ENCODE measurements around the gene TTC28. TPM values are rescaled to one million over a fixed set of nuclear protein-coding genes. Genes with fewer than 3 reads are reported as not detected.
"Not testable (repeated sequence)": the region's sequence is repeated elsewhere in the genome, so short reads cannot be mapped to it uniquely, and the experiment has no call there.

Gene TTC28
- total RNA-seq, 8 experiments from 2014 or later, result 19.2 to 51.4 (median 26.6) TPM

DNA sequence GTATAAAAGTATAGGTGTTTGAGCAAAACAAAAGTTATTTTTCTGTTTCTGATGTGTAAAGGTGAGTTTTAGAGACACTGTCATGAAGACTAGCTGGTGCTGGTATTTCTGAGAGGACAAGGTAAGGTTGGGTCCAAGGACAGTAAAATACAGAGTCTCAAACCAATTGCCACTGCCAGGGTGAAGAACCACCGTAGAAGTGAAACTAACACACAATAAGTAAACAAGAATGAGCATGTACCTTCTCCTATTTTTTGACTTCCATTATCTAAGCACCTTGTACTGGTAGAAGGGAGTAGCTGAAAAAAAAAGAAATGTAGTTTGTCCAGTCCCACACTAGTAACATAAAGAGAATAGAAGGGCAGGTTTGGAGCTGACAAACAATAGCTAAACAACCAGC, 117.3 kb downstream of the TTC28 start:
- no peak for ATAC-seq (replicated peaks in 6 of 8)
- no peak overlapping the region for H3K4me3 ChIP-seq
- H3K27ac ChIP-seq, result no peak overlapping the region
- H3K4me1 ChIP-seq (replicated peaks in 1 of 2), result no peaks in the 10 kb centered on the region
- in situ Hi-C loops (cut with MboI; ENCODE audit: low pct_unique_long_range_greater_than_20kb in 2 of 9, low sequenced_read_pairs in 9 of 9, unreplicated experiment in 9 of 9), result no loop called here
- 63 to 100% (median 90%) methylated on average over 1 of the region's 1 CpG; no CpG with 5 or more reads in 4 of the 10 experiments for WGBS, 10 experiments

DNA sequence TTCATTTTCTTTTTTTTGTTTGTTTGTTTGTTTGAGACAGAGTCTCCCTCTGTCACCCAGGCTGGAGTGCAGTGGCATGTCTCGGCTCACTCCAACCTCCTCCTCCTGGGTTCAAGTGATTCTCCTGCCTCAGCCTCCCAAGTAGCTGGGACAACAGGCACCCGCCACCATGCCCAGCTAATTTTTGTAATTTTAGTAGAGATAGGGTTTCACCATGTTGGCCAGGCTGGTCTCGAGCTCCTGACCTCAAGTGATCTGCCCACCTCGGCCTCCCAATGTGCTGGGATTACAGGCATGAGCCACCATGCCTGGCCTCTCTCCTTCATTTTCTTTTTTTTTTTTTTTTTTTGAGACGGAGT, 118.9 kb downstream of the TTC28 start:
- H3K27ac ChIP-seq; H3K4me3 ChIP-seq; in situ Hi-C loops (cut with MboI; ENCODE audit: low pct_unique_long_range_greater_than_20kb in 2 of 9, low sequenced_read_pairs in 9 of 9, unreplicated experiment in 9 of 9); ATAC-seq (replicated peaks in 6 of 8); H3K4me1 ChIP-seq (replicated peaks in 1 of 2): not testable (repeated sequence)
- WGBS, 10 experiments, result 80 to 100% (median 100%) methylated on average over 1 to 2 of the region's 5 CpGs; no CpG with 5 or more reads in 5 of the 10 experiments

DNA sequence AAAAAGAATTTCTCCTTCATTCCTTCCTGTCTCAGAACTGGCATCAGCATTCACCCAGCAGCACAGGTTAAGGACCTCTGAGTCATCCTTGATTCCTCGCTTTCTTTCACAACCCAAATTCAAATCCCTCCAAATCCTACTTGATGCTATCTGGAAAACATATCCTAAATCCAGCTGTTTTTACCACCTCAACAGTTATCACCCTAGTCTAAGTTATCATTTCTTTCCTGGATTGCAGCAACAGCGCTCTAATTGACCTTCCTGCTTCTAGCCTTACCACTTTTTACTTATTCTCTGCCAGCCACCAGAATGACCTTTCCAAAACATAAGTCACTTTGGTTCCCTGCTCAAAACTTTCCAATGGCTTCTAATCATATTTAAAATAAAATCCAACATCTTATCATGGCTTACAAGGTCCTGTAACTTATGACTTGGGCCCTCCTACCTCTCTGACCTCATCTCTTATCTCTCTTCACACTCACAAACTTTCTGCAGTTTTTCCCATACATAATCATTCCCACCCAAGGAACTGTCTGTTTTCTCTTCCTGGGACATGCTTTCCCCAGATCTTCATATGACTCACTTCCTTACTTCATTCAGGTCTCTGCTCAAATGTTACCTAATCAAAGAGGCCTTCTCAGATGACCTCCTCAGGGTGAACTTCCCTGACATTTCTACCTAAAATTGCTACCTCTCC, 119.4 kb downstream of the TTC28 start:
- 86 to 100% (median 100%) methylated on average over 1 to 2 of the region's 2 CpGs; no CpG with 5 or more reads in 1 of the 10 experiments for WGBS, 10 experiments
- in situ Hi-C loops (cut with MboI; ENCODE audit: low pct_unique_long_range_greater_than_20kb in 2 of 9, low sequenced_read_pairs in 9 of 9, unreplicated experiment in 9 of 9), result no loop called here
- H3K27ac ChIP-seq, result no peak overlapping the region
- ATAC-seq (replicated peaks in 6 of 8), result peak in 3 of 8 experiments; percentile 36 to 99 (median 95)
- no peaks in the 10 kb centered on the region for H3K4me1 ChIP-seq (replicated peaks in 1 of 2)
- no peak overlapping the region for H3K4me3 ChIP-seq

DNA sequence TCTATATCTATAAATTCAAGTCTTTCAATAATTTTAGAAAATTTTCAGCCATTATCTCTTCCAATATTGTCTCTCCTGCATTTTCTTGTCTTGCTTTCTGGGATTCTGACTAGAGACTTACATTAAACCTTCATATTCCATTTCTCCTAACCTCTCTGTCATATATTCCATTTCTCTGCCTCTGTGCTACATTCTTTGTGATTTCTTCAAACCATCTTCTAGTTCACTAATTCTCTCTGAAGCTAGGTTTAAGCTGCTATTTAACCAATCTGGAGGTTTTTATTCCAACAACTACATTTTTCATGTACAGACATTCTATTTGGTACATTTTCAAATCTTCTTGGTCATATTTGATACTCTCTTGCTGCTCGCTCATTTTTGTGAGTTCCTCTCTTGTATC, 122.5 kb downstream of the TTC28 start:
- 89 to 100% (median 98%) methylated on average over 1 of the region's 1 CpG for WGBS, 10 experiments
- Histone ChIP-seq H3K27ac (no peak overlapping the region), H3K4me1 (replicated peaks in 1 of 2) (no peaks in the 10 kb centered on the region), H3K4me3 (no peak overlapping the region)
- no peak for ATAC-seq (replicated peaks in 6 of 8)
- in situ Hi-C loops (cut with MboI; ENCODE audit: low pct_unique_long_range_greater_than_20kb in 2 of 9, low sequenced_read_pairs in 9 of 9, unreplicated experiment in 9 of 9), result no loop called here

DNA sequence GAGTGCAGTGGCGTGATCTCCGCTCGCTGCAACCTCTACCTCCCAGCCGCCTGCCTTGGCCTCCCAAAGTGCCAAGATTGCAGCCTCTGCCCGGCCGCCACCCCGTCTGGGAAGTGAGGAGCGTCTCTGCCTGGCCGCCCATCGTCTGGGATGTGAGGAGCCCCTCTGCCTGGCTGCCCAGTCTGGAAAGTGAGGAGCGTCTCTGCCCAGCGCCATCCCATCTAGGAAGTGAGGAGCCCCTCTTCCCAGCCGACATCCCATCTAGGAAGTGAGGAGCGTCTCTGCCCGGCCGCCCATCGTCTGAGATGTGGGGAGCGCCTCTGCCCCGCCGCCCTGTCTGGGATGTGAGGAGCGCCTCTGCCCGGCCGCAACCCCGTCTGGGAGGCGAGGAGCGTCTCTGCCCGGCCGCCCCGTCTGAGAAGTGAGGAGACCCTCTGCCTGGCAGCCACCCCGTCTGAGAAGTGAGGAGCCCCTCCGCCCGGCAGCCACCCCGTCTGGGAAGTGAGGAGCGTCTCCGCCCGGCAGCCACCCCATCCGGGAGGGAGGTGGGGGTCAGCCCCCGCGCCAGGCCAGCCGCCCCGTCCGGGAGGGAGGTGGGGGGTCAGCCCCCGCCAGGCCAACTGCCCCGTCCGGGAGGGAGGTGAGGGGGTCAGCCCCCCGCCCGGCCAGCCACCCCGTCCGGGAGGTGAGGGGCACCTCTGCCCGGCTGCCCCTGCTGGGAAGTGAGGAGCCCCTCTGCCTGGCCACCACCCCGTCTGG, 126.4 kb downstream of the TTC28 start:
- no CpG with 5 or more reads among the region's 51 CpGs for WGBS, 10 experiments
- H3K4me3 ChIP-seq; H3K27ac ChIP-seq; in situ Hi-C loops (cut with MboI; ENCODE audit: low pct_unique_long_range_greater_than_20kb in 2 of 9, low sequenced_read_pairs in 9 of 9, unreplicated experiment in 9 of 9); H3K4me1 ChIP-seq (replicated peaks in 1 of 2); ATAC-seq (replicated peaks in 6 of 8): not testable (repeated sequence)

DNA sequence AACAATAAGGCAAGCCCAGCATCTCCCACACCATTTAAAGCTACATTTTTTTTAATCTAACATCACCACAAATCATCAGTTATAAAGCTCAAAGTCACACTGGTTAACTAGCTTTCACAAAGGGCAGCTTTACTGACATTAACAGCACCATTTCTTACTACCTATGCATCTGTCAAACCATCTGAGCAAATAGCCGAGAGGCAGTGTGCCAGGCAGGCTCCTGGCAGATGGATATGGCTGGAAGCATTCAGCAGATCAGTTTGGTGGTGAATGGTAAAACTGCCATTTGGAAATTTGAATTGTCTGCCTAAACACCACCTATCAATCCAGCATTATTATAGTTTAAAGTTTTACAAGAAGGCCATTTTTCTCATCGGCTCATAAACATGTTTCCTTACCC, 131.2 kb downstream of the TTC28 start:
- no peak for ATAC-seq (replicated peaks in 6 of 8)
- in situ Hi-C loops (cut with MboI; ENCODE audit: low pct_unique_long_range_greater_than_20kb in 2 of 9, low sequenced_read_pairs in 9 of 9, unreplicated experiment in 9 of 9), result no loop called here
- Histone ChIP-seq H3K4me3 (no peak overlapping the region), H3K27ac (no peak overlapping the region), H3K4me1 (replicated peaks in 1 of 2) (peaks cover 0 to 4% of the 10 kb centered on the region in 2 donors)
- 80 to 100% (median 100%) methylated on average over 1 to 2 of the region's 2 CpGs for WGBS, 10 experiments

DNA sequence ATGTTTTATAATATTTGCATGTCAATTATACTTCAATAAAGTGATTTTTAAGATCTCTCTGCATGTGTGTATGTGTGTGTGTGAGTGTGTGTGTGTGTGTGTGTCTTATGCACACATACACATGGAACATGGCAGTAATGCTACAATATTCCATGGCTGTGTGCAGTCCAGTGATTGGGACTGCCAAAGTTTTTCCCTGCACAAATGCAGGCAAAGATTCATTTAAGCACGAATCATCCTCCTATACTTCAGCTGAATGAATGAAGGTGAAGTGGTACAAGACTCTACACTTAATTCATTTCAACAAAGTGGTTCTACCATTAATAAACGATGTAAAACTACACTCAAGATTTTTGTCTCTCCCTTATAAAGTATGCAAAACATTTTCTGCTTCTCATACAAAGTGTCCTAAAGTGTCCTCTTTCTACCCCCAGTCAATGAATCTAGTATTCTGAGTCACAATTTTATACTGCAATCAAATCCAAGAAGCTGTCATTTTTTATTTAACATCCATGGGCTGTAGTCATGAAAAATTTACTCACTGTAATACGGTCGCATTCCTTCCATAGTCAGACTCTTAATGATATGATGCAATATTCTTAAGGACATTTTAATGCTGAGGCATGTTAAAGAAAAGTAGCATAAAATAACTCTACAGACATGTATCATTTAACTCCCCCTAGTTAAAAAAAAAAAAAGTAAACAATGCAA, 132.4 kb downstream of the TTC28 start:
- H3K4me1 ChIP-seq (replicated peaks in 1 of 2), result peaks cover 0 to 4% of the 10 kb centered on the region in 2 donors
- ATAC-seq (replicated peaks in 6 of 8), result peak in 2 of 8 experiments; percentile 12
- no peak overlapping the region for H3K27ac ChIP-seq
- 6 to 100% (median 85%) methylated on average over 2 to 4 of the region's 4 CpGs; no CpG with 5 or more reads in 1 of the 10 experiments for WGBS, 10 experiments
- in situ Hi-C loops (cut with MboI; ENCODE audit: low pct_unique_long_range_greater_than_20kb in 2 of 9, low sequenced_read_pairs in 9 of 9, unreplicated experiment in 9 of 9), result no loop called here
- no peak overlapping the region for H3K4me3 ChIP-seq

DNA sequence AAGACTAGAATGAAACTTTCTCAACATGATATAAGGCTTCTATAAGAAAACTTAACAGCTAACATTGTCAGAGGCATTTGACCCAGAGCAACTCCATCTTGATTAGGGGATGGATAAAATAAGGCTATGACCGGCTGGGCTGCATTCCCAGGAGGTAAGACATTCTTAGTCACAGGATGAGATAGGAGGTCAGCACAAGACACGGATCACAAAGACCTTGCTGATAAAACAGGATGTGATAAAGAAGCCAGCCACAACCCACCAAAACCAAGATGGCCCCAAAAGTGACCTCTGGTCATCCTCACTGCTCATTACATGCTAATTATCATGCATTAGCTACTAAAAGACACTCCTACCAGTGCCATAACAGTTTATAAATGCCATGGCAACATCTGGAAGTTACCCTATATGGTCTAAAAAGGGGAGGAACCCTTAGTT, 135.2 kb downstream of the TTC28 start:
- in situ Hi-C loops (cut with MboI; ENCODE audit: low pct_unique_long_range_greater_than_20kb in 2 of 9, low sequenced_read_pairs in 9 of 9, unreplicated experiment in 9 of 9), result no loop called here
- Histone ChIP-seq H3K4me1 (replicated peaks in 1 of 2) (peaks cover 0 to 4% of the 10 kb centered on the region in 2 donors), H3K4me3 (no peak overlapping the region), H3K27ac (no peak overlapping the region)
- ATAC-seq (replicated peaks in 6 of 8), result peak in 2 of 8 experiments; percentile 20 to 47
- 60 to 100% (median 83%) methylated on average over 1 to 2 of the region's 2 CpGs; no CpG with 5 or more reads in 1 of the 10 experiments for WGBS, 10 experiments

DNA sequence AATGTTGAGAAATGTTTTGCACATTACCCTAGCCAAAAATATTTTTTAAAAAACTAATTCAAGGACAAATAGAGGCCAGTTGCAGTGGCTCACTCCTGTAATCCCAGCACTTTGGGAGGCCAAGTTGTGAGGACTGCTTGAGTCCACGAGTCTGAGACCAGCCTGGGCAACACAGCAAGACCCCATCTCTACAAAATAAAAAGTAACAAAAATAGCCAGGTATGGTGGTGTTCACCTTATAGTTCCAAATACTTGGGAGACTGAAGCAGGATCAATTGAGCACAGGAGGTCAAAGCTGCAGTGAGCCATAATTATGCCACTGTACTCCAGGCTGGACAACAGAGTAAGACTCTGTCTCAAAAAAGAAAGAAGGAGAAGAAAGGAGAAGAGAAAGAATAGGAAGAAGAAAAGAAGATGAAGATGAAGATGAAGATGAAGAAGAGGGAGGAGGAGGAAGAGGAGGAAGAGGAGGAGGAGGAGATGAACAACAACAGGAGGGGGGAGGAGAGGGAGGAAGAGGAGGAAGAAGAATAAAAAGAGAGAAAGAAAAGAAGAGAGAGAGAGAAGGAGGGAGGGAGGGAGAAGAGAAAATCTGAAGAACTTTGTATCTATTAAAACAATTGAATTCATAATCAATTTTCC, 136.5 kb downstream of the TTC28 start:
- 40 to 100% (median 100%) methylated on average over 1 of the region's 1 CpG; no CpG with 5 or more reads in 3 of the 10 experiments for WGBS, 10 experiments
- in situ Hi-C loops (cut with MboI; ENCODE audit: low pct_unique_long_range_greater_than_20kb in 2 of 9, low sequenced_read_pairs in 9 of 9, unreplicated experiment in 9 of 9), result no loop called here
- Histone ChIP-seq H3K4me3 (no peak overlapping the region), H3K27ac (no peak overlapping the region), H3K4me1 (replicated peaks in 1 of 2) (peaks cover 0 to under 1% of the 10 kb centered on the region in 2 donors)
- no peak for ATAC-seq (replicated peaks in 6 of 8)

DNA sequence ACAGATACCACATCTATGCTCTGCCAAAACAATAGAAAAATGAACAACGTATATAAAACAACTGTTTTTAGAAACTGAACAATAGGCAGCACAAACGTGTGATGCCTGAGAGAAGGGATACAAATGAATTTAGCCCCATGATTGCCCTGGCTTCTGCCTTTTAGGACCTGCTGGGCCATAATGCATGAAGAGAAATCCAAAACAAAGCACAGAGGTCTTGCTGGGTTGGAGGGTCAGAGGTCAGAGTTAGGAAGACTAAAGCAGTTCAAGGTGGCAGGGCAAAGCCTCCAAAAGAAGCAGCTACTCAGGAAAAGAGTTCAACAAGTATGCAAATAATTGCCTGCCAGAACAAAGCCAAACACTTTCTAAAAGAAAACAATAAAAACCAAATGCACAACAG, 138.5 kb downstream of the TTC28 start:
- H3K4me3 ChIP-seq, result no peak overlapping the region
- 0 to 100% (median 8%) methylated on average over 1 to 2 of the region's 2 CpGs; no CpG with 5 or more reads in 1 of the 10 experiments for WGBS, 10 experiments
- in situ Hi-C loops (cut with MboI; ENCODE audit: low pct_unique_long_range_greater_than_20kb in 2 of 9, low sequenced_read_pairs in 9 of 9, unreplicated experiment in 9 of 9), result no loop called here
- H3K27ac ChIP-seq, result no peak overlapping the region
- H3K4me1 ChIP-seq (replicated peaks in 1 of 2), result no peaks in the 10 kb centered on the region
- no peak for ATAC-seq (replicated peaks in 6 of 8)

DNA sequence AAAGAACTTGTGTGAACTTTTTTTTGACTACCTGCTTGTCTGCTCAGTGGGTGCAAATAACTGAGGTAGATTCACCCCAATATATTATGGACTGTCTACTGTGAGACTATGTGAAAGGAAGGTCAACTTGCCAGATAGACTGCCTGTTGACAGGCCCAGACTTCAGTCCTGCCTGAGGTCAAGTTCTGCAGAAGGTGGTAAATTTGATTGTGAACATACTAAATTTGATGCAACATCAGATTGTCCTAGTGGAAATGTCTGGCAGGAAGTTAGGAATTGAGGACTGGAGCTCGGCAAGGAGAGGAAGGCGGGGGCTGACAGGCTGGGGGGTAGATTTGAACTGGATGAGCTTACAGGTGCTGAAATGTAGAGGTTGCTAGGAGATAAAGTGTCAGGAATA, 140.7 kb downstream of the TTC28 start:
- Histone ChIP-seq H3K4me1 (replicated peaks in 1 of 2) (no peaks in the 10 kb centered on the region), H3K4me3 (no peak overlapping the region), H3K27ac (no peak overlapping the region)
- no peak for ATAC-seq (replicated peaks in 6 of 8)
- WGBS, 10 experiments, result 79 to 100% (median 94%) methylated on average over 1 to 2 of the region's 2 CpGs; no CpG with 5 or more reads in 2 of the 10 experiments
- in situ Hi-C loops (cut with MboI; ENCODE audit: low pct_unique_long_range_greater_than_20kb in 2 of 9, low sequenced_read_pairs in 9 of 9, unreplicated experiment in 9 of 9), result no loop called here

DNA sequence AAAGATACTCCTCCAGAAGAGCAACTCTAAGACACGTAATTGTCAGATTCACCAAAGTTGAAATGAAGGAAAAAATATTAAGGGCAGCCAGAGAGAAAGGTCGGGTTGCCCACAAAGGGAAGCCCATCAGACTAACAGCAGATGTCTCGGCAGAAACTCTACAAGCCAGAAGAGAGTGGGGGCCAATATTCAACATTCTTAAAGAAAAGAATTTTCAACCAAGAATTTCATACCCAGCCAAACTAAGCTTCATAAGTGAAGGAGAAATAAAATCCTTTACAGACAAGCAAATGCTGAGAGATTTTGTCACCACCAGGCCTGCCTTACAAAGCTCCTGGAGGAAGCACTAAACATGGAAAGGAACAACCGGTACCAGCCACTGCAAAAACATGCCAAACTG, 149.1 kb downstream of the TTC28 start:
- H3K4me1 ChIP-seq (replicated peaks in 1 of 2); ATAC-seq (replicated peaks in 6 of 8); H3K27ac ChIP-seq; in situ Hi-C loops (cut with MboI; ENCODE audit: low pct_unique_long_range_greater_than_20kb in 2 of 9, low sequenced_read_pairs in 9 of 9, unreplicated experiment in 9 of 9); H3K4me3 ChIP-seq: not testable (repeated sequence)
- 62 to 100% (median 79%) methylated on average over 1 to 4 of the region's 4 CpGs; no CpG with 5 or more reads in 4 of the 10 experiments for WGBS, 10 experiments

DNA sequence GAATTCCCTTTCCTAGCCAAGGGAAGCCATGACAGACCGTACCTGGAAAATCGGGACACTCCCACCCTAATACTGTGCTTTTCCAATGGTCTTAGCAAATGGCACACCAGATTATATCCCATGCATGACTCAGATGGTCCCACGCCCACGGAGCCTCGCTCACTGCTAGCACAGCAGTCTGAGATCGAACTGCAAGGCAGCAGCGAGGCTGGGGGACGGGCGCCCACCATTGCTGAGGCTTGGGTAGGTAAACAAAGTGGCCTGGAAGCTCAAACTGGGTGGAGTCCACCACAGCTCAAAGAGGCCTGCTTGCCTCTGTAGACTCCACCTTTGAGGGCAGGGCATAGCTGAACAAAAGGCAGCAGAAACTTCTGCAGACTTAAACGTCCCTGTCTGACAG, 150.5 kb downstream of the TTC28 start:
- H3K27ac ChIP-seq; in situ Hi-C loops (cut with MboI; ENCODE audit: low pct_unique_long_range_greater_than_20kb in 2 of 9, low sequenced_read_pairs in 9 of 9, unreplicated experiment in 9 of 9); H3K4me1 ChIP-seq (replicated peaks in 1 of 2); ATAC-seq (replicated peaks in 6 of 8); H3K4me3 ChIP-seq: not testable (repeated sequence)
- no CpG with 5 or more reads among the region's 10 CpGs for WGBS, 10 experiments

Measured in motor neuron (in vitro differentiated cells).